Neuron (in vitro differentiated cells): ENCODE measurements around the gene DLGAP1.

ENCODE experiments used
- H2AFZ ChIP-seq: one replicate; pipeline ENCODE4 v1.6.1; 2013; ENCODE audit warnings: low read depth, mild to moderate bottlenecking, inconsistent platforms, low read length, moderate library complexity
- H3K27me3 ChIP-seq: one replicate; pipeline ENCODE4 v1.6.1; 2013; ENCODE audit warnings: low read length; ENCODE audit not compliant: insufficient read depth
- H3K36me3 ChIP-seq: one replicate; pipeline ENCODE4 v1.6.1; 2013; ENCODE audit warnings: low read length; ENCODE audit not compliant: insufficient read depth
- H3K4me1 ChIP-seq: one replicate; pipeline ENCODE4 v1.6.1; 2013; ENCODE audit warnings: low read length; ENCODE audit not compliant: insufficient read depth
- H3K4me3 ChIP-seq: 2 replicates; pipeline ENCODE4 v1.5.1; 2013; ENCODE audit warnings: mild to moderate bottlenecking, low read length, moderate library complexity
- H3K9me3 ChIP-seq: one replicate; pipeline ENCODE4 v1.6.1; 2013; ENCODE audit warnings: low read length

DLGAP1 gene

DNA sequence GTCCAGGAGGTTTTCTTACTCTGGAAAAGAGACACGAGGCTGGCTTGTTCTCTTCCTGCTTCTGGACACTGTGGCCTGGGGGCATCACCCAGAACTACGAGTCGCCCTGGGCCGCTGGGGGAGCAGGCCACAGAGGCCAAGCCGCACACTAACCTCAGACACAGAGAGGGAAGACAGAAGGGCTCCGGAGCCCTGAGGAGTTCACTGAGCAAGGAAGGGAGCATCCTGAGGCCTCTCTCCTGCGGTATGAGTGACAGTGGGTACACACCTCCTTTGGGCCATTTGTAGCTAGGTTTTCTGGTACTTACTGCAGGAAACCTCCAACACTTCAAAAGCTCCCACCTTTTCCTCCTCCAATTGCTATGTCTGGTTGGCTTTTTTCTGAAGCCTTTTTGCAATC, 494.1 kb downstream of the DLGAP1 start:
- H3K9me3 ChIP-seq, result no peaks in the 10 kb centered on the region
- no peaks in the 10 kb centered on the region for H3K27me3 ChIP-seq
- H3K4me1 ChIP-seq, result peaks cover 5% of the 10 kb centered on the region
- no peak overlapping the region for H3K4me3 ChIP-seq
- H3K36me3 ChIP-seq, result no peaks in the 10 kb centered on the region
- no peak overlapping the region for H2AFZ ChIP-seq

DNA sequence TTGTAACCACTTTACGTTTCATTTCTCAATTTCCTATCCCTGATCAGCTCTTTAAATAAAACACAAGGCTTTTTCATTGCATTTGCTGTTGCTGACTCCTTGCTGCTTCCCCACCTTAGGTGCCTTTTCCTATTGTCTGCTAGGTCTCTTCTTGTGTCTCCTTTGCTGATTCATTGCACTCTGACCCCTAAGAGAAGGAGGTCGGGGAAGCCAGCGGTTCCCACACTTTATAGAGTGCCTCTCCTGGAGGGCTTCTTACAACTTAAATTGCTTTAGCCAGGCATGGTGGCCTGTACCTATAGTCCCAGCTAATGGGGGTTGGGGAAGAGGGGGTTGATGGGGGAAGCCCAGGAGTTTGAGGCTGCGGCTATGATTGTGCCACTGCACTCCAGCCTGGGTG, 495.0 kb downstream of the DLGAP1 start:
- H3K4me3 ChIP-seq, result no peak overlapping the region
- no peak overlapping the region for H2AFZ ChIP-seq
- no peaks in the 10 kb centered on the region for H3K9me3 ChIP-seq
- no peaks in the 10 kb centered on the region for H3K36me3 ChIP-seq
- peaks cover 5% of the 10 kb centered on the region for H3K4me1 ChIP-seq
- no peaks in the 10 kb centered on the region for H3K27me3 ChIP-seq

DNA sequence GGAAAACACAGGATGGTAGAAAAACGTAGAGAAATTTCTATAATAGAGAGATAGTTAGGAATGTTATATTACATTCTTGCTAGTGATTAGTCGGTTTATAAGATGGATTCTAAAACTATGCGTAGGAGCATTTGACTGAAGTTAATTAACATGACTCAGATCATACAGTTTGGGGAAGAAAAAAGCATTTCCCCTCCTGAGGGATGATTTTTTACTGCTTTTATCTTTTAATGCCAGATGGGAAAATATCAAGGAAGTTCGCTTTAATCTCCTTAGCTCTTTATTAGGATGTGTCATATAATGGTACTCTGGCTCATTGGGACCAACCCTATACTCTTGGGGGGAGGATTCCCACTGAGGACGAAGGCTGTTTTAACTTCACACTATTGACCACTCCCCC, 503.1 kb downstream of the DLGAP1 start:
- Histone ChIP-seq H2AFZ (no peak overlapping the region), H3K9me3 (no peaks in the 10 kb centered on the region), H3K4me3 (no peak overlapping the region), H3K36me3 (no peaks in the 10 kb centered on the region), H3K27me3 (no peaks in the 10 kb centered on the region), H3K4me1 (no peaks in the 10 kb centered on the region)

DNA sequence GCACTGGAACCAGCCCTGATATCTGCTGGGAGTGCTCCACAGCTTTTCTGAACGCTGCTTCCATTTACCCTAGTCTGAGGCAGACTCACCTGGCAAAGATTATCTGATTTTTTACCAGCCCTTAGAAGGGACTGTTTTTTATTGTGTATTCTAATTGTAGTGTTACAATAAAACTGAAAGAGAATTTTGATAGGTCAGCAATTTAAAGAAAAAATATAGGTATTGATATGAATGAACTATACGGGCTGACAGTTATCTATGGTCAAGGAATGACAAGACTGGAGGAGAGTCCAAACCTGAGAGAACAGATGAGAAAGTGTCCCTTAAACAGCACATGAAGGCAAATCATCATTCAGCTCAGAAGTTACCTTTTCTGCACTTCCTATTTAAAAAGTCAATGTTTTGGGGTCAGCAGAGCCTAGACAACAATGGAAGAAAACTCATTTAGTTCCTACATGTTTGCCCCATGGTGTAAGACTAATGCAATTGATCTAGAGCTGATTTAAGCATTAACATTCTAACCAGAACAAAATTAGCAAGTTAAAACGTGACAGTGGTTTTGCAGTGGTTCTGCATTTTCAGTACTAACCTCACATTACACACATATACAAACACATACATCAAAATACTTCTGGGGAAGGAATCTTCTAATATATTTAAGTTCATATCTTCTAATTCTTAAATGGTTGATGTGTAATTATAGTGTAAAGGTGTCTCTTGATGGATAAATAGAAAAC, 504.3 kb downstream of the DLGAP1 start:
- H3K4me1 ChIP-seq, result no peaks in the 10 kb centered on the region
- H2AFZ ChIP-seq, result no peak overlapping the region
- no peaks in the 10 kb centered on the region for H3K27me3 ChIP-seq
- H3K36me3 ChIP-seq, result no peaks in the 10 kb centered on the region
- no peak overlapping the region for H3K4me3 ChIP-seq
- no peaks in the 10 kb centered on the region for H3K9me3 ChIP-seq

DNA sequence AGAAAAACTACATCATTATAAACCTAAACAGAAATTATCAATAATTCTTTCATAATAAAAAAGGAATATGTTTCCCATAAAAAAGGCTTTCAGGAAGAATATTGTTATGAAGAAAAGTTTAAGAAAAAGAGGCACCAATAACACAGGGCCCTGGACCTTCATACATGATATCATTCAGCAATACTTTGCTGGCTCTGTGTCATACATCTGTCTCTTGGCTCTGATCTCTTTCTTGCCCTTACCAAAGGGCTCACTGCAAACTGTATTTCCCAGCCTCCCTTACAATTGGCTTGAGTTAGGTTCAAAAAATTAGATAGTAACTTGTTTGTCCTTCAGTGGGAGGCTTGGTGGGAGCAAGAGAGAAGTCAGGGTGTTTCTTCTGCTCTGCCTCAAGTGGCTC, 506.1 kb downstream of the DLGAP1 start:
- Histone ChIP-seq H3K36me3 (no peaks in the 10 kb centered on the region), H2AFZ (no peak overlapping the region), H3K27me3 (no peaks in the 10 kb centered on the region), H3K4me3 (no peak overlapping the region), H3K9me3 (no peaks in the 10 kb centered on the region), H3K4me1 (no peaks in the 10 kb centered on the region)

DNA sequence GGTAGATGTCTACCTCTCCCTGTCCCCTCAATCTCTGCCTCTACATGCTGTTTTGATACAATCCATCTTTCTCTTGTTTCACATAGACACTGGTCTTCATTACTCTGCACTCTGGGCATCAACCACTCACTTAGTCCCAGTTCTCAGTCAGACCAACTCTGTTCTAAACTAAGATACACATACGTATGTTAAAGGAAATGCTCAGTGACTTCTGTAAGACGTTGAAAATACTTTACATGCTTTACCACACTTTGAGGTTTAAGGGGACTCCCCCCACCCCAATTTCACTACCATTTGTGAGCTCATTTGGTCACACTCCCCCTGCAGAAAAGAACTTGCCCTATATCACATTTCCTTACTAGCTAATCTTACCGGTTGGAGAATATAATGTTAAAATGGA, 507.7 kb downstream of the DLGAP1 start:
- Histone ChIP-seq H3K4me1 (no peaks in the 10 kb centered on the region), H2AFZ (no peak overlapping the region), H3K36me3 (no peaks in the 10 kb centered on the region), H3K9me3 (no peaks in the 10 kb centered on the region), H3K4me3 (no peak overlapping the region), H3K27me3 (no peaks in the 10 kb centered on the region)

DNA sequence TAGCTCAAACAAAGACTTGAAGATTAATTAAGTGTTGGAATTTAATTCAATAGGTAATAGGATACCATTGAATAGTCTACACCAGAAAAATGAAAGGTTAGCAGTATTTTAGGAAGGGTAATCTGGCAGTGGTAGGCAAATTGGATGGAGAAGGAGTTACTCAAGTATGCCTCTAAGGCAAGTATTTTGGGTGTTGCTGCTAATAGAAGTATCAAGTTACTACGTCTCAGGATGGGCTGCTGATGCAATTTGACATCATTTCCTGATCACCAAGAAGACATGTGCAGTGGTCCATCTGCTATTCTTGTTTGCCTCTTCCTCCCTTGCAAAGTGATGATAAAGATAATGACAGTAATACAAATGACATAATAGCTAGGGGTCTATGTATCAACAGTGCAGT, 519.8 kb downstream of the DLGAP1 start:
- no peak overlapping the region for H3K4me3 ChIP-seq
- no peak overlapping the region for H2AFZ ChIP-seq
- H3K4me1 ChIP-seq, result no peaks in the 10 kb centered on the region
- H3K36me3 ChIP-seq, result no peaks in the 10 kb centered on the region
- no peaks in the 10 kb centered on the region for H3K27me3 ChIP-seq
- H3K9me3 ChIP-seq, result no peaks in the 10 kb centered on the region

DNA sequence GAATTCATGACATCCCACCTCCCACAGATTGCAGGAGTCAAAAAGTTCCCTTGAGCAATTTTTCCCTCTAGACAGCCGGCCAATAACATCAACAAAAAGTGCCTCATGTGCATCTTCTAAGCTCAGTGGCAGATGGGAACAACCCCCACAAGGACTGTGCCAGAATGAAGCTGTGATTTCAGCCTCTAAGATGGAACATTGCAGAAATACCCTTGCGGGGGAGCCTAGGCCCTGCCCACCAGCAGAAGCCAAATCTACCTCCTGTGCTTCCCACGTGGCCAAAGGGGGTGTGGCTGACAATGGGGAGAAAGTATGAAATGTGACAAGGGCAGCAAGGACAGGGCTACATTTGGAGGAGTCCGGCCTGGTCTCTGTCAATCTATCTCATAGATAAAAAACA, 522.8 kb downstream of the DLGAP1 start:
- Histone ChIP-seq H3K9me3 (no peaks in the 10 kb centered on the region), H3K27me3 (no peaks in the 10 kb centered on the region), H3K4me3 (no peak overlapping the region), H3K4me1 (no peaks in the 10 kb centered on the region), H2AFZ (no peak overlapping the region), H3K36me3 (no peaks in the 10 kb centered on the region)

DNA sequence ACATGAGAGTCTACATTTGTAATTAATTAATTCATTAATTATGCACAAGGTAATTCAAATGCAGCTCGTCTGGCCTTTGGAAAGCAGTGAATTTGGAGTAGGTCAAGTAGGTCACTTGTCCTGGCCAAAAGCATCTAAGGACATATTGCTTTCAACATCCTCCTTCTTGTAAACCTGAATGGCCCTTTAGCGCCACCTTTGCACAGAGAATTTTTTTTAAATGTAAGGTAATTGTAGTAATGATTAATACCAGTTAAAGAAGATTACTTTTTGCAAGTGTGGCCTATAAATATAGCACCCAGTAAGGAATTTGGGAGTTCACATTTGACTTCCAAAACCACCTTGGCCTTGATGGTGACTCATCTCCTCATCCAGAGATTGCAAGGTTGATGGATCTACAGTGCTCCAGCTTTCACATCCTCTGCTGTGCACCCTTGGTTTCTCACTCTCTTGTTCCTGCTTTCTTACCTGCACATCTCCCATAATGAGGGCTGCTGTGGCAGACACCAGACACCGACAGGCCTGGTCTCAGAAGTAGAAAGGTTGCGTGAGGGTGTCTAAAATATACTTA, 523.5 kb downstream of the DLGAP1 start:
- Histone ChIP-seq H3K27me3 (no peaks in the 10 kb centered on the region), H3K9me3 (no peaks in the 10 kb centered on the region), H3K4me1 (no peaks in the 10 kb centered on the region), H3K36me3 (no peaks in the 10 kb centered on the region), H2AFZ (no peak overlapping the region), H3K4me3 (no peak overlapping the region)

DNA sequence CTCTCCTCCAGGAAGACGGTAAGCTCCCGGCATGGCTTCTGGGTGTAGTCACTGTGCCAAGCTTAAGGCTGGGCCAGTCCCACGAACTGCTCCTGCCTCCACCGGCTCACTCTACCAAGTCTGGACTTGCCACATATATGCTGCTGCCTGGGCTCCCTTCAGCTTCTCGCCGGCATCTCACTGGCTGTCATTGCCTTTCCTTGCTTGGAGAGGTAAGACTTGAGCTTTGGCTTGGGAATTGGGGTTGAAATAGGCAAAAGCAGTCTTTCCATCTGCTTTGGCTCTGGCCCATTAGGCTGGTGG, 524.1 kb downstream of the DLGAP1 start:
- Histone ChIP-seq H3K4me3 (no peak overlapping the region), H2AFZ (no peak overlapping the region), H3K36me3 (no peaks in the 10 kb centered on the region), H3K27me3 (no peaks in the 10 kb centered on the region), H3K4me1 (no peaks in the 10 kb centered on the region), H3K9me3 (no peaks in the 10 kb centered on the region)

DNA sequence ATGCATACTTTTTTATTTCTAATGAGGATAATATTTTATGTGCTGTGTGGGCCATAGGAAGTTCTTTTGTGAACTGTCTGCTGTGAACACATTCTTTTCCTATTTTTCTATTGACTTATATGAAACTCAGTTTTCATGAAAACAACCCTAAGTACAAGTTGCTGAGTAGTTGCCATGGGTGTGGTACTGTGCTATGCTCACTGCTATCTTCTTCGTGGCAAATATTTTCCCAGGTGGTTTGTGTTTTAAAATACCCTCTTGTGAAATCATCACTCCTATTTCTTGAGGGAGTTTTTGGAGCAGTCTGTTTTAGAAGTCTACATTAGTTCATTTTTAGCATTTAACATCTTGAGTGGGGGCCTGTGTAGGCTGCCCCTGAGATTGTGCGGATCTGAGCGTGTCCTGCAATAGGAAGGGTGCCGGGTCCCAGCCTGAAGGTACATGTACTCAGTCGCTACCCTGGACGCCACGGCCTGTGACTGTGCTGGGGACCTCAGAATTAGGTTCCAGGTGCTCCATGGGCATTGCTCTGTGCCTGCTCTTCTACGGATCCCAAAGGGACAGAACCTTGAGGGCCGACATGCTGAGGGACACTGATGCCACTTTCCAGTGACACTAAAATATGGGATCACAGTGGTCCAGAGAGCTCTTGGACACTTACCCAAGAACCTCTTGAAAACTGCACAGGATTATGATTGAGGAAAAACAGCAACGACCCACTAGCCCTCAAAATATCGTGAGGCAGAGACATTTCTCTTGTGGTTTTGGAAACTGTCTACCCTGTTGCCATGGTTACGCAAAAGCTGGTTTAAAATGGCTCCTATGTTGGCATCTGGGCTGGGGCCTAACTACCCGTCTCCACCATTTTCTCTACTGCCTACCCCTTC, 524.7 kb downstream of the DLGAP1 start:
- H3K36me3 ChIP-seq, result no peaks in the 10 kb centered on the region
- no peak overlapping the region for H3K4me3 ChIP-seq
- no peaks in the 10 kb centered on the region for H3K27me3 ChIP-seq
- no peaks in the 10 kb centered on the region for H3K4me1 ChIP-seq
- H2AFZ ChIP-seq, result no peak overlapping the region
- no peaks in the 10 kb centered on the region for H3K9me3 ChIP-seq

DNA sequence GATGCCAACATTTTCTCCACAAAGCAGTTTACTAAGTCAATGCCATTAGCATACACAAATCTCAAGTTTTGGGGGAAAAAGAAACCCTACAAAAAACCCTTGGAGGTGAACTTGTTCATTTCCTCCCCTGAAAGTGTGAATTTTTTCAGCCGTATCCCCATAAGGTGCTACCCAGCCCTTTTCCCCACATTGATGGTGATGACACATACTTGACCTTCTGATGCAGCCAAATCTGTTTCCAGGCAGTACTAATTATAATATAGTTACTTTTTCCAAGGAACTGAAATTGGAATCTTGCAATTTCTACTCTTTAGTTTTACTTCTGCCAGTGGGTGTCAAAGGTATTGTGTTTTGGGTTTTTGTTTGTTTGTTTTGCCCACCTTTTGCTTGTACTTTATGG, 530.7 kb downstream of the DLGAP1 start:
- Histone ChIP-seq H3K27me3 (no peaks in the 10 kb centered on the region), H3K4me1 (no peaks in the 10 kb centered on the region), H3K9me3 (no peaks in the 10 kb centered on the region), H2AFZ (no peak overlapping the region), H3K36me3 (no peaks in the 10 kb centered on the region), H3K4me3 (no peak overlapping the region)

DNA sequence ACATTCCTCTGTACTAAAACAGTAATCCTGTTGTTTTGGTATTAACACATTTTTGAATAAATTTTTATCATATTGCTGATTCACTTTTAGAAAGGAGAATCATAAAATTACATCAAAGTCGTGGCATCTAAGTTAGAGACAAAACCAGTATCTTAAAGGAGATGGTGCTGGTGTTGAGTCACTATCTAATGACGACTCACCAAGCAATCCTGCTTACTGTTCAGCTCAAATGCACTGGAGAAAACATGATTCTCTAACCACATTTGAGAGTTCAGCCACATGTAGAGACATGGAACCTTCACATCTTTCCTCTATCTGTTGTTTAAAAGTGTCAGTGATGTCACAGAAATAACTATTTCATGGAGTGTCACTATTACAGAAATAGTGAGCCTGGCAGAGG, 531.4 kb downstream of the DLGAP1 start:
- Histone ChIP-seq H3K4me1 (no peaks in the 10 kb centered on the region), H2AFZ (no peak overlapping the region), H3K9me3 (no peaks in the 10 kb centered on the region), H3K27me3 (no peaks in the 10 kb centered on the region), H3K36me3 (no peaks in the 10 kb centered on the region), H3K4me3 (no peak overlapping the region)
